ENCODE measurements around the gene PRKCH.

GRCh38 chr14:61323970-61324369 lies 2.6 kb downstream of the PRKCH start:
- TF ChIP-seq ZFP30 (CRISPR knock-in tag; IDR thresholded peaks at IDR 0.05), result no peak
- TF ChIP-seq OSR1 (CRISPR knock-in tag; IDR thresholded peaks at IDR 0.05), result no peak
- no peak for TF ChIP-seq BACH2 (CRISPR knock-in tag; IDR thresholded peaks at IDR 0.05; ENCODE audit: borderline replicate concordance)
- TF ChIP-seq GLIS3 (CRISPR knock-in tag; IDR thresholded peaks at IDR 0.05), result no peak
- TF ChIP-seq PATZ1 (CRISPR knock-in tag; IDR thresholded peaks at IDR 0.05; ENCODE audit: borderline replicate concordance), result no peak
- no peak for TF ChIP-seq RARB (CRISPR knock-in tag; IDR thresholded peaks at IDR 0.05)
- no peak for TF ChIP-seq ISL1 (CRISPR knock-in tag; IDR thresholded peaks at IDR 0.05)
- TF ChIP-seq ESRRG (CRISPR knock-in tag; IDR thresholded peaks at IDR 0.05), result no peak
- TF ChIP-seq CREB5 (CRISPR knock-in tag; IDR thresholded peaks at IDR 0.05; ENCODE audit: low read depth), result no peak
- TF ChIP-seq ARNTL (CRISPR knock-in tag; IDR thresholded peaks at IDR 0.05; ENCODE audit: borderline replicate concordance, low read depth), result no peak
- TF ChIP-seq TCF4 (CRISPR knock-in tag; IDR thresholded peaks at IDR 0.05; ENCODE audit: borderline replicate concordance), result no peak
- TF ChIP-seq POU6F1 (CRISPR knock-in tag; IDR thresholded peaks at IDR 0.05; ENCODE audit: borderline replicate concordance, low read depth), result no peak

All from SK-N-SH treated with all-trans-retinoic acid at 6 μM for 48 hours (cell line).